ENCODE data around the gene IRS2. TPM values are rescaled to one million over a fixed set of nuclear protein-coding genes. Genes with fewer than 3 reads are reported as not detected.
A peak's percentile ranks its signal among the peaks of the same experiment; 100 is the strongest.

Gene IRS2
- total and polyA plus RNA-seq, 4 donors = 2.5 to 31.2 (median 12.0) TPM

GRCh38 chr13:109769921-109770320 lies 16.5 kb downstream of the IRS2 start:
- H3K4me1 ChIP-seq (ENCODE audit: control insufficient read depth in 1 of 2, insufficient read depth in 2 of 2, low read length in 2 of 2) = no peaks in the 10 kb centered on the region
- H3K36me3 ChIP-seq (ENCODE audit: control insufficient read depth in 1 of 2, insufficient read depth in 2 of 2, low read length in 1 of 2) = peaks cover 0 to 2% of the 10 kb centered on the region in 2 donors
- 96 to 97% methylated on average over 5 of the region's 5 CpGs for WGBS, 2 donors
- H3K27ac ChIP-seq (ENCODE audit: low read depth in 1 of 2, low read length in 2 of 2) = no peak overlapping the region
- H3K27me3 ChIP-seq (ENCODE audit: control insufficient read depth in 1 of 2, insufficient read depth in 2 of 2, low read length in 1 of 2) = no peaks in the 10 kb centered on the region
- no peaks in the 10 kb centered on the region for H3K9me3 ChIP-seq (ENCODE audit: control insufficient read depth, low read length)
- DNase-seq (no peak), ATAC-seq (ENCODE audit: low FRiP score) (no peak)
- no peak overlapping the region for H3K4me3 ChIP-seq (ENCODE audit: low read length in 2 of 2)
- intact Hi-C loops (cut with DNase I) = loop anchor here in 1 of 2 donors (10.0 kb wide), 1 partner anchor 315 kb away; no protein-coding TSS in a partner anchor

GRCh38 chr13:109769275-109769674 lies 17.1 kb downstream of the IRS2 start:
- WGBS, 2 donors = 96 to 99% methylated on average over 4 of the region's 4 CpGs
- intact Hi-C loops (cut with DNase I) = no loop called here
- Histone ChIP-seq H3K27me3 (ENCODE audit: control insufficient read depth in 1 of 2, insufficient read depth in 2 of 2, low read length in 1 of 2) (no peaks in the 10 kb centered on the region), H3K27ac (ENCODE audit: low read depth in 1 of 2, low read length in 2 of 2) (no peak overlapping the region), H3K36me3 (ENCODE audit: control insufficient read depth in 1 of 2, insufficient read depth in 2 of 2, low read length in 1 of 2) (peaks cover 0 to 2% of the 10 kb centered on the region in 2 donors), H3K9me3 (ENCODE audit: control insufficient read depth, low read length) (no peaks in the 10 kb centered on the region), H3K4me1 (ENCODE audit: control insufficient read depth in 1 of 2, insufficient read depth in 2 of 2, low read length in 2 of 2) (no peaks in the 10 kb centered on the region), H3K4me3 (ENCODE audit: low read length in 2 of 2) (no peak overlapping the region)
- ATAC-seq (ENCODE audit: low FRiP score) (peak; percentile 11), DNase-seq (no peak)

GRCh38 chr13:109768616-109769015 lies 17.8 kb downstream of the IRS2 start:
- 95 to 96% methylated on average over 10 of the region's 10 CpGs for WGBS, 2 donors

GRCh38 chr13:109768176-109768575 lies 18.2 kb downstream of the IRS2 start:
- Histone ChIP-seq H3K27me3 (ENCODE audit: control insufficient read depth in 1 of 2, insufficient read depth in 2 of 2, low read length in 1 of 2) (no peaks in the 10 kb centered on the region), H3K27ac (ENCODE audit: low read depth in 1 of 2, low read length in 2 of 2) (no peak overlapping the region), H3K4me3 (ENCODE audit: low read length in 2 of 2) (no peak overlapping the region), H3K9me3 (ENCODE audit: control insufficient read depth, low read length) (no peaks in the 10 kb centered on the region), H3K4me1 (ENCODE audit: control insufficient read depth in 1 of 2, insufficient read depth in 2 of 2, low read length in 2 of 2) (no peaks in the 10 kb centered on the region), H3K36me3 (ENCODE audit: control insufficient read depth in 1 of 2, insufficient read depth in 2 of 2, low read length in 1 of 2) (peaks cover 0 to 2% of the 10 kb centered on the region in 2 donors)
- DNase-seq (no peak), ATAC-seq (ENCODE audit: low FRiP score) (no peak)
- 96 to 100% methylated on average over 2 of the region's 2 CpGs for WGBS, 2 donors
- intact Hi-C loops (cut with DNase I) = no loop called here

More at GRCh38 chr13:109768616-109769015, 17.8 kb downstream of the IRS2 start:
- intact Hi-C loops (cut with DNase I) = no loop called here
- Histone ChIP-seq H3K4me1 (ENCODE audit: control insufficient read depth in 1 of 2, insufficient read depth in 2 of 2, low read length in 2 of 2) (no peaks in the 10 kb centered on the region), H3K27me3 (ENCODE audit: control insufficient read depth in 1 of 2, insufficient read depth in 2 of 2, low read length in 1 of 2) (no peaks in the 10 kb centered on the region), H3K9me3 (ENCODE audit: control insufficient read depth, low read length) (no peaks in the 10 kb centered on the region), H3K27ac (ENCODE audit: low read depth in 1 of 2, low read length in 2 of 2) (no peak overlapping the region), H3K4me3 (ENCODE audit: low read length in 2 of 2) (no peak overlapping the region), H3K36me3 (ENCODE audit: control insufficient read depth in 1 of 2, insufficient read depth in 2 of 2, low read length in 1 of 2) (peaks cover 0 to 2% of the 10 kb centered on the region in 2 donors)
- DNase-seq (no peak), ATAC-seq (ENCODE audit: low FRiP score) (no peak)

- no peak for DNase-seq
- no peak for ATAC-seq (ENCODE audit: low FRiP score)
- Histone ChIP-seq H3K27ac (ENCODE audit: low read depth in 1 of 2, low read length in 2 of 2) (no peak overlapping the region), H3K4me1 (ENCODE audit: control insufficient read depth in 1 of 2, insufficient read depth in 2 of 2, low read length in 2 of 2) (no peaks in the 10 kb centered on the region), H3K9me3 (ENCODE audit: control insufficient read depth, low read length) (no peaks in the 10 kb centered on the region), H3K27me3 (ENCODE audit: control insufficient read depth in 1 of 2, insufficient read depth in 2 of 2, low read length in 1 of 2) (no peaks in the 10 kb centered on the region), H3K4me3 (ENCODE audit: low read length in 2 of 2) (no peak overlapping the region), H3K36me3 (ENCODE audit: control insufficient read depth in 1 of 2, insufficient read depth in 2 of 2, low read length in 1 of 2) (no peaks in the 10 kb centered on the region)
- intact Hi-C loops (cut with DNase I) = no loop called here
- 55 to 63% methylated on average over 5 of the region's 5 CpGs for WGBS, 2 donors
These were observed 19.4 kb downstream of the IRS2 start for GRCh38 chr13:109767023-109767422.

- Histone ChIP-seq H3K36me3 (ENCODE audit: control insufficient read depth in 1 of 2, insufficient read depth in 2 of 2, low read length in 1 of 2) (peaks cover 0 to 1% of the 10 kb centered on the region in 2 donors), H3K9me3 (ENCODE audit: control insufficient read depth, low read length) (no peaks in the 10 kb centered on the region), H3K27ac (ENCODE audit: low read depth in 1 of 2, low read length in 2 of 2) (no peak overlapping the region), H3K4me3 (ENCODE audit: low read length in 2 of 2) (no peak overlapping the region), H3K27me3 (ENCODE audit: control insufficient read depth in 1 of 2, insufficient read depth in 2 of 2, low read length in 1 of 2) (no peaks in the 10 kb centered on the region), H3K4me1 (ENCODE audit: control insufficient read depth in 1 of 2, insufficient read depth in 2 of 2, low read length in 2 of 2) (no peaks in the 10 kb centered on the region)
- intact Hi-C loops (cut with DNase I) = no loop called here
- DNase-seq (no peak), ATAC-seq (ENCODE audit: low FRiP score) (no peak)
- WGBS, 2 donors = 60 to 63% methylated on average over 10 of the region's 10 CpGs
These were observed 21.7 kb downstream of the IRS2 start for GRCh38 chr13:109764470-109765291.

GRCh38 chr13:109764045-109764444 lies 22.3 kb downstream of the IRS2 start:
- Histone ChIP-seq H3K4me3 (ENCODE audit: low read length in 2 of 2) (no peak overlapping the region), H3K27me3 (ENCODE audit: control insufficient read depth in 1 of 2, insufficient read depth in 2 of 2, low read length in 1 of 2) (no peaks in the 10 kb centered on the region), H3K27ac (ENCODE audit: low read depth in 1 of 2, low read length in 2 of 2) (no peak overlapping the region), H3K4me1 (ENCODE audit: control insufficient read depth in 1 of 2, insufficient read depth in 2 of 2, low read length in 2 of 2) (no peaks in the 10 kb centered on the region), H3K36me3 (ENCODE audit: control insufficient read depth in 1 of 2, insufficient read depth in 2 of 2, low read length in 1 of 2) (peaks cover 0 to 1% of the 10 kb centered on the region in 2 donors), H3K9me3 (ENCODE audit: control insufficient read depth, low read length) (no peaks in the 10 kb centered on the region)
- DNase-seq = no peak
- 81 to 84% methylated on average over 7 of the region's 7 CpGs for WGBS, 2 donors
- ATAC-seq (ENCODE audit: low FRiP score) = no peak
- intact Hi-C loops (cut with DNase I) = no loop called here

- no peak overlapping the region for H3K4me3 ChIP-seq (ENCODE audit: low read length in 2 of 2)
- intact Hi-C loops (cut with DNase I) = no loop called here
- H3K27ac ChIP-seq (ENCODE audit: low read depth in 1 of 2, low read length in 2 of 2) = no peak overlapping the region
- ATAC-seq (ENCODE audit: low FRiP score) = no peak
- H3K36me3 ChIP-seq (ENCODE audit: control insufficient read depth in 1 of 2, insufficient read depth in 2 of 2, low read length in 1 of 2) = peaks cover 0 to 1% of the 10 kb centered on the region in 2 donors
- no peak for DNase-seq
- no peaks in the 10 kb centered on the region for H3K27me3 ChIP-seq (ENCODE audit: control insufficient read depth in 1 of 2, insufficient read depth in 2 of 2, low read length in 1 of 2)
- no peaks in the 10 kb centered on the region for H3K4me1 ChIP-seq (ENCODE audit: control insufficient read depth in 1 of 2, insufficient read depth in 2 of 2, low read length in 2 of 2)
- 90 to 95% methylated on average over 6 of the region's 6 CpGs for WGBS, 2 donors
- no peaks in the 10 kb centered on the region for H3K9me3 ChIP-seq (ENCODE audit: control insufficient read depth, low read length)
These were observed 23.6 kb downstream of the IRS2 start for GRCh38 chr13:109762791-109763190.

- WGBS, 2 donors = 95 to 96% methylated on average over 1 of the region's 1 CpG
- Histone ChIP-seq H3K36me3 (ENCODE audit: control insufficient read depth in 1 of 2, insufficient read depth in 2 of 2, low read length in 1 of 2) (peaks cover 0 to 1% of the 10 kb centered on the region in 2 donors), H3K4me1 (ENCODE audit: control insufficient read depth in 1 of 2, insufficient read depth in 2 of 2, low read length in 2 of 2) (peaks cover 1 to 2% of the 10 kb centered on the region in 2 donors), H3K4me3 (ENCODE audit: low read length in 2 of 2) (no peak overlapping the region), H3K27me3 (ENCODE audit: control insufficient read depth in 1 of 2, insufficient read depth in 2 of 2, low read length in 1 of 2) (no peaks in the 10 kb centered on the region), H3K9me3 (ENCODE audit: control insufficient read depth, low read length) (no peaks in the 10 kb centered on the region), H3K27ac (ENCODE audit: low read depth in 1 of 2, low read length in 2 of 2) (no peak overlapping the region)
- DNase-seq (no peak), ATAC-seq (ENCODE audit: low FRiP score) (no peak)
- intact Hi-C loops (cut with DNase I) = no loop called here
These were observed 24.7 kb downstream of the IRS2 start for GRCh38 chr13:109761695-109762094.
